HG02970 (cell line): ENCODE measurements around the gene SMIM10L1.

Experiments
- ATAC-seq: cut with Tn5 transposase; IDR thresholded peaks from one replicate; pipeline ENCODE4 v1.9.1; 2021; ENCODE audit warnings: mild to moderate bottlenecking, moderate library complexity, moderate number of reproducible peaks; ENCODE audit not compliant: unreplicated experiment, low FRiP score

Gene SMIM10L1

GRCh38 chr12:11171145-11171968, at the start of gene SMIM10L1:
Gene SMIM10L1, plus strand, starts transcription at chr12:11171194. Its CDS starts 163 bp downstream, at chr12:11171357.
- ATAC-seq = peak; percentile 95

DNA sequence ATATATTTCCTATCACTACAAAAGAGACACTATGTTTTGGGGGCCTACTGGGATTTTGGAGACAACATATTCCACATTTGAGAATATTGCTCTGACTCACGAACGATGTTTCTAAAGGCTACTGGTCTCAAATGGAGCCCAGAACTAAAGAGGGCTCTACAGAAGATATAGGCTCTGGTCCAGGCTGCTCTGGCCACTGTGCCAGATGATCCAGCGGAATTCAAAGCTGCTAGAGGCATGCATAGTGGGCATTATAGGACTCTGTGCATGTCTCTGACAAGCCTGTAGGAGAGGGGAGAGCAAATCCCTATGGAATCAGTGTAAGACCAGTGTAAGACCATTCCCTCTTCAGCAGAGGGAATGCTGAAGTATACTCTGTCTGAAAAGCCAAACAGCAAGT, 40.6 kb upstream of the SMIM10L1 start:
- ATAC-seq = no peak

- no peak for ATAC-seq
Observed at GRCh38 chr12:11130999-11131398, 40.0 kb upstream of the SMIM10L1 start.

- ATAC-seq = no peak
Observed at GRCh38 chr12:11133162-11133561, 37.8 kb upstream of the SMIM10L1 start.

- ATAC-seq = no peak
Observed at GRCh38 chr12:11133816-11134215, 37.2 kb upstream of the SMIM10L1 start.

- no peak for ATAC-seq
Observed at GRCh38 chr12:11134305-11134704, 36.7 kb upstream of the SMIM10L1 start, which contains the start of gene TAS2R30. Gene TAS2R30, minus strand, starts transcription at chr12:11134644. Its CDS starts 400 bp downstream, at chr12:11134244.

DNA sequence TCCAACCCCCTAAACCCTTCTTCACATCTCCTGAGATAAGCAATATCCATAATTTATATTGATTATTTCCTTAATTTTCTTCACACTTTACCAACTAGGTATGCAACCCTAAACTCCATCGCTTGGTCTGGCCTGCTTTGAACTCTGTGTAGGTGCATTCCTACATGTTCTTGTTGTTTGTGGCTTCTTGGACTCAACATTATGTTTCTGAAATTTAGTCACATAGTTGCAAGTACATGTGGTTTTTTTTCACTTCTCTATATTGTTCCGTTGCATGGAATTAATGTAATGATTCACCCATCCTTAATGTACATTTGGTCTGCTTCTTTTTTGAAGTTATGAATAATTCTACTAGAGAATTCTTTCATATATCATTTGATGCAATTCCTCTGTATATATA, 34.9 kb upstream of the SMIM10L1 start:
- ATAC-seq = no peak

DNA sequence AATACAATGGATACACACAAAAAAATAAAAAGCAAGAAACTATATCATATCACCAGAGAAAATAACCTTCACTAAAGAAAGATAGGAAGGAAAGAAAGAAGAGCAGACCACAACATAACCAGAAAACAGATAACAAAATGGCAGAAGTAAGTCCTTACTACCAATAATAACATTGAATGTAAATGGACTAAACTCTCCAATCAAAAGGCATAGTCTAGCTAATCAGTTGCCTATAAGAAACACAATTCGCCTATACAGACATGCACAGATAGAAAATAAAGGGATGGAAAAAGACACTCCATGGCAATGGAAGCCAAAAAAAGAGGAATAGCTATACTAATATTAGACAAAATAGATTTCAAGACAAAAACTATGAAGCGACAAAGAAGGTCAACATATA, 27.6 kb upstream of the SMIM10L1 start:
- no peak for ATAC-seq

DNA sequence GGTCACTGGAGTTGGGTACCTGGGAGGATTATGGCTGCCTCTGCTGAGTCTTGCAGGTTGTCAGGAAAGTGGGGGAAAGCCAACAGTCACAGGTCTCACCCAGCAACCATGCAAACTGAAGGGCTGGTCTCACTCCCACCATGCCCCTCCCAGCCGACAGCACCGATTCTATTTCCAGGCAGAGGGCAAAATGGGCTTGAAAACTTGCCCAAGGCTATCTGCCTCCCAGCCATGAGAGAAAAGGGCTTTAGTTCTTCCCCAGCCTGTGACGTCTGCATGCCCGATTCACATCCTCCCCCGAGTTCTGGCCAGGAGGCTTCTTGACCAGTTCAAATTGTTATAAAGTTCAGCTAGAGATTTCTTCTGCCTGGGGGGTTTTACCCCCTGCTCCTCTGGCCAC, 26.7 kb upstream of the SMIM10L1 start:
- ATAC-seq = no peak

DNA sequence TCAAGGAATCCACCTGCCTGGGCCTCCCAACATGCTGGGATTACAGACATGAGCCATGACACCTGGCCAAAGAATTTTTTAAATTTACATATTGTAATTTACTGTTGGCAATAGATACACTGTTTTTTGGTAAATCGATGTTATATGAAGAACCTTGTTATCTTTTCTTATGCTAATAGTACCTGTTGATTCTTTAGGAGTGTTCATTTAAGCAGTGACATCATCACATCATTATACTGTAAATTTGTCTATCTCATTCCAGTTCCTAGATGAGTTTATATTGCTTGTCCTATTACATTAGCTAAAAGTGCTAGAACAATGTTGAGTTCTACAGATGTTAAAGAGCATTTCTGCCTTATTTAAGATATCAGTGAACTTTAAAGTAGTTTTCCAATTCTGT, 23.6 kb upstream of the SMIM10L1 start:
- no peak for ATAC-seq

GRCh38 chr12:11150832-11151231, 20.2 kb upstream of the SMIM10L1 start:
- no peak for ATAC-seq

DNA sequence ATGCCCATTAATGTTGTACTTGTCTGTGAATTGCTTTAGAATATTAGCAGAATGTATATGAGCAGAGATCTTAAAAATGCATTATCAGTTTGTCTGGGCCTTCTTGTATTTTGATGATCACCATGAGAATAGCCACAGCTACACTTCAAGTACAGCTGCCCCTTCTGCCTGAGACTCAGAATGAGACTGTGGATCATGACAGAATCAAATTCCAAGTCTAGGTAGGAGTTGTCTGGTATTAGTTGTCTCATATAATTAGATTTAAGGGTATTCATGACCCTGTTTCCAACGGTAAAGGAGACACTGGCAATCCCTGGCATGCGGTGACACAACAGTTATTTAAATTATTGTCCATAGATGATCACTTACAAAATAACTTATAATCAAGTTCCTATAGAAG, 18.3 kb upstream of the SMIM10L1 start:
- ATAC-seq = no peak

- no peak for ATAC-seq
Observed at GRCh38 chr12:11154400-11154925, 16.5 kb upstream of the SMIM10L1 start.

DNA sequence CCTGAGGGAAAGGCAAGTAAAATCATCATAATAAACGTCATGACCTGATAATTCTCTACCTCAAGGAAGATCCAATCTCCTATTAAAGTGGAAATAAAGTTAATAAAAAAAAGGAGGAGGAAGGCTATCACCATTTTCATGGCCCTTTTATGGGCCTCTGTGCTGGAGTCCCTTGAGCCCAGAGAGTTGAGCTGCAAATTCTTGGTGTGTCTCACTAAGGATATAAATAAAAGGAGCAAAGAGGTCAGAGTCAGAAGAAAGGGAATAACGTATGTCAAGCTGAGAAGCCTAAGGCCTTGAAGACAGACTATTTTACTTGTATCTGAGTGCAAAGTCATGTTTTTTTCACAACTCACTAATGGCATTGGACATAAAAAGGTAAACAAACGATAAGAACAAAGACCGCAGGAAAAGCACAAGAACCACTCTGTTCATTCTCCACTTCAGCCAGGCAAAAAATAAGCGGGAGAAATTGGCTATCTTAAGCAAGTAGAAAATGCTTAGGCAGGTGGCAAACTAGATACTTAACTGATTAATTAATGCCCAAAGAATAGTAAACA, 12.0 kb upstream of the SMIM10L1 start:
- ATAC-seq = no peak

GRCh38 chr12:11162502-11162901, 8.5 kb upstream of the SMIM10L1 start:
- no peak for ATAC-seq

GRCh38 chr12:11164384-11164783, 6.6 kb upstream of the SMIM10L1 start:
- ATAC-seq = no peak

DNA sequence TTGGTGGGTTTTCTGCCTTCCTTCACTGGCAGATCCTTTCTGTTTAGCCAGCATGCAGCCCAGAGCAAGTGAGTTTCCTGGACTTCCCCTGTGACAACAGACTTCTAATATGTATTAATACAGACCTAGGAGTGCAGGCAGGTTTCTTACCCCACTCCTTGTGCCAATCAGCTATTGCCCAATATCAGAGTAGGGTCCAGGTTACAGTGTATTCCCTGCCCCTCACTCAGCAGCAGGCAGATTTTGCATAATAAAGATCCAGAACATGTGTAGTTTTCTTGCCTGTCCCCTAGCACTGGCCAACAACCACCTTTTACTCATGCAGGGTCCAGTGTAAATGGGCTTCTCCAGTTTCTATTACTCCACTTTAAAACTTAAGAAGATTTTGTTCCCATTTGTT, 4.7 kb upstream of the SMIM10L1 start:
- no peak for ATAC-seq

DNA sequence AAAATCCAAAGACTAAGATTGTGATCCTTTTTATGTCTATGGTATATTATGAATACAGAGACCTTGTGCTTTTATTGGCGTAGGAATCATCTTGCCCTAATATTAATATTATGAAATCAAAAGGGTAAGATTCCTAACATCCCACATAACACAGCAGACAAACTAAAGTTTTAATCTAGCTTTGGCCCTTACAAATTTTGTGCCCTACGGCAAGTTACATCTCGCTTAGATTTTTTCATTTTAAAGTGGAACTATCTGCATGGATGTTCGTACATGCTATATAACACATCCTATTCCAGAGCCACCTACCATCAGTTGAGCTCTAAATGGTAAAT, 217 bp upstream of the SMIM10L1 start:
- ATAC-seq = no peak

DNA sequence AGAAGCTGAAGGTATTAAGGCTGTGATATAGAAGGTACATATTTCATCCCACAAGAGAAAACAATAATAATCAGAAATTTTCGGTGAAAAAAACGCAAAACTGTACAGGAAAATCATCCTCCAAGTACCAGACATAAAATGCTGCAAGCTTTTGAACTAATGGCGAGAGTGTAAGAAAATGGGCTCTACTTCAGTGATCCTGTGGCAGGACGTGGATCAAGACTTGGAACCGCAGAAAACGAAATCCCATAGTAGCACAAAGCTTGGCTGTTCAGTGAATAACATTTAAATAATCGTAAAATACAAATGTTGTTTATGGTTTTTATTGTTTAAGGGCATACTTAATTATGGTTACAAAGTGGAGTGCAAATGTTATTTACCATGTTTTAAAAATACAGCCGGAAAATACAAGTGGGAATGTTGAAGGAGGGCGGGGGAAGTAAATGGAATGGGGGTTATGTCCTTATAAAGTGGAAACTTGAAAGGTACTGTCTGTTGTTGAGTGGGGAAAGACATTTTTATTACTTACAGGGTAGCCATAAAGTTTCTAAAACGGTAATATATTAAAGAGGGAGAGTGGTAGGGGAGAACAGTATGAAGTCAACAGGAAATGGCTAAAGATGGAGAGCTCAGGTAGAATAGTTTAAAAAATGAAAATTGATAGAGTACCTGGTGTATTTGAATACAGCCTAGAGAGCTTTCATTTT, 1.1 kb downstream of the SMIM10L1 start:
- ATAC-seq = no peak

DNA sequence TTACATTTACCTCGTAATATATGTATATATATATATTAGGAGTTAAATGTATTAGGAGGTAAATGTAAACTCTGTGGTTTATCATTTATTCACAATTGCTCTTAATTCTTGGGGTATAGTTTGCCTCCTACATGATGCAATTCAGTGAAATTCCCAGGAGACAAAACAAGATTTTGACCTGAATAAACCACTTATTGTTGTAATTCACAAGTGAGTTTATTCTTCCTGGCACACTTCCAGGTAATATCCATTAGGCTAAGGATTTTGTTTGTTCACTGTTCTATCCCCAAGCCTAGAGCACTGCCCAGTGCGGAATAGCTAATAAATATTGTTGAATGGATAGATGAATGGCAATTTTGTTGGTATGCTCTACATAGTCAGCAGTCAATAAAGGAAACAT, 3.0 kb downstream of the SMIM10L1 start:
- no peak for ATAC-seq

DNA sequence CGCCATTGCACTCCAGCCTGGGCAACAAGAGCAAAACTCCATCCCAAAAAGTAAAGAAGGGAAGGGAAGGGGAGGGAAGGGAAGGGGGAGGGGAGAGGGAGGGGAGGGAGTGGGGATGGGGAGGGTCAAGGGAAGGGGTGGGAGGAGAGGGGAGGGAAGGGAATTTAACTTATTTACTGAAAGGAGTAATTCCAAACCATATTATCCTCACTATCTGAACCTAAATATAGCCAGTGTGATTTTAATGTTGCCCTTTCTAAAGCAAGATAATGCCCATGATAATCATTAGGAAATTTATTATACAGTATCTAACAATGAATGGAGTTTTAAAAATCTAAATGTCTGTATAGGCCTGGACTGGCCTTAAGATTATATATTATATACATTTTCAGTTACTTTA, 7.3 kb downstream of the SMIM10L1 start:
- no peak for ATAC-seq
